Astrocyte of the spinal cord (primary cell): ENCODE data around the gene FGF1.

Experiments used
- DNase-seq: peaks from one replicate; pipeline ENCODE4 v3.0.0; 2011; ENCODE audit warnings: low read depth, low spot score
- H3K4me3 ChIP-seq: 2 replicates; pipeline ENCODE4 v1.5.1; 2011; ENCODE audit warnings: low read depth, mild to moderate bottlenecking, low read length, moderate library complexity
- CTCF ChIP-seq: IDR thresholded peaks from 2 replicates; pipeline ENCODE4 v1.5.1; 2012; ENCODE audit warnings: low read depth, mild to moderate bottlenecking, low read length, inconsistent platforms
- in situ Hi-C: cut with HindIII; loops from 2 replicates; pipeline ENCODE4 v1.10.0; 2017; ENCODE audit warnings: low sequenced_read_pairs

Gene FGF1

DNA sequence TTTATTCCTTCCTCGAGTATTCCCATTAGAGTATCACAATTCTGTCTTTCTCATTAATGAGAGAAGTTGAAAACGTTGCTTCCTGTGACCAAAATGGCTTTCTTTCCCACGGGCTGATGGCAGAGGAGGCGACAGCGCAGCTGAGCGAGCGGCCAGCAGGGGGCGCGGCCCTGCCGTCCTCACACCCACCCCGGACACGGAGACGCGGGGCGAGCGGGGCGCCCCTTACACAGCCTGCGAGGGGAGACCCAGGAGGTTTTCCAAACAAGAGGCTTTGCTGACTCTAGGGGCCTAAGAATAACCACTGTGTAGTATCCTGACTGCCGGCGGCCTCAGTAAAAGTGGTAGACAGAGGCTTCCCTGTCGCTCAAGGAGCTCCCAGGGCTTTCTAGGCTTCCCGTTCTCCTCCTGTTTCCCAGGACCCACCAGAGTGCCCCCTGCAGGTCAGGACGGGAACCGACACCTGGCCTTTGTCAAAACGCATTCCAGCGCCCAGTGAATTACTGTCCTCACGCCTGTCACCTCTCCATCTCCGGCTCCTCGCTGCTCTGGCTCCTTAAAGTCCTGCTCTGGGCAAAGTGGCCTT lies 27.3 kb upstream of the FGF1 start:
- peak; percentile 87 for DNase-seq
- peak overlapping the region; percentile 55 for H3K4me3 ChIP-seq
- TF ChIP-seq CTCF: peak; percentile 80
- in situ Hi-C loops: no loop called here

GRCh38 chr5:142703153-142703552 lies 17.3 kb upstream of the FGF1 start:
- in situ Hi-C loops: no loop called here
- TF ChIP-seq CTCF: no peak
- no peak for DNase-seq
- no peak overlapping the region for H3K4me3 ChIP-seq

DNA sequence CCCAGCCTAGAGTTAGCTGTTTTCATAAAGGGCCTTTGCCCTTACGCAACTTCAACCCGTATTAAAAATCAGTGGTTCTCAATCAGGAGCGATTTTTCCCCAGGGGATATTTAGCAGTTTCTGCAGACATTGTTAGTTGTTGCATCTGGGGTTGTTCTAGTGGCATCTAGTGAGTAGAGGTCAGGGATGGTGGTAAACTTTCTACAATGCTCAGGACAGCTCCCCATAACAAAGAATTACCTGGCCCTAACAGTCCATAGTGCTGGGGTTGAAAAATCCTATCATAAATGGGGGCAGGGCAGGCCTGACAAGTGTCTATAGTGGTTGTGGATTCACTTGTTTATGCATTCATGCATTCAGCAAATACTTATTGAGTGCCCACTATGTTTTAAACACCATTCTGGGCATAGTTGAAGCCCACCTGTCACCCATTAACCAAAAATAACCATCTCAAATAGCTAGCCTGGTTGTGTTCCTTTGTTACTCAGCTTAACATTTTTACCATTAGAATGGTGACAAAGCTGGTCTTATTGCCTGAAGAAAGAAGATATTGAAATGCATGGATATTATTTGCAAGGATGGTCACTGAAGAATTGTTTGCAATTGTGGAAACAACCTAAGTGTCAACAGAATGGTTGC lies 15.9 kb upstream of the FGF1 start:
- no peak overlapping the region for H3K4me3 ChIP-seq
- no peak for TF ChIP-seq CTCF
- no peak for DNase-seq
- in situ Hi-C loops: no loop called here

DNA sequence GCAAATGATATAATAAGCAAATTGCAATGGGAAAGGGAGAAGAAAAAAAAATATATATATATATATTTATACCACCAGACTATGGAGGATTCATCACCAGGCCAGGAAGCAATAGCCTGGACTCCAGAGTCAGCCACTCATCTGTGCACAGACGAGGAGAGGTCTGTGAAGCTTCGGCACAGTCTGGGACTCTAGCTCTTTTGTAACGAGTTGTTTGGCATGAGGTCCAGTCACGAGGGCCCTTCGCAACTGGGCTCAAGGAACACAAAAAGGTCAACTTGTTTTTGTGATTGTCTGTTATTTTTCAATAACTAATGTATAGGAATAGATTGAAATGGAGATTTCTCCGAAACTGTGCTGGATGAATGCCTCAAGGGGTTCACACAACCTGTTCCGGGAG lies 14.7 kb upstream of the FGF1 start:
- DNase-seq: no peak
- no peak overlapping the region for H3K4me3 ChIP-seq
- in situ Hi-C loops: no loop called here
- TF ChIP-seq CTCF: no peak

GRCh38 chr5:142699184-142699720 lies 13.4 kb upstream of the FGF1 start:
- in situ Hi-C loops: loop anchor here (10.0 kb wide), 1 partner anchor 84 kb away; no protein-coding TSS in a partner anchor
- no peak overlapping the region for H3K4me3 ChIP-seq
- peak; percentile 98 for TF ChIP-seq CTCF
- DNase-seq: peak; percentile 86

DNA sequence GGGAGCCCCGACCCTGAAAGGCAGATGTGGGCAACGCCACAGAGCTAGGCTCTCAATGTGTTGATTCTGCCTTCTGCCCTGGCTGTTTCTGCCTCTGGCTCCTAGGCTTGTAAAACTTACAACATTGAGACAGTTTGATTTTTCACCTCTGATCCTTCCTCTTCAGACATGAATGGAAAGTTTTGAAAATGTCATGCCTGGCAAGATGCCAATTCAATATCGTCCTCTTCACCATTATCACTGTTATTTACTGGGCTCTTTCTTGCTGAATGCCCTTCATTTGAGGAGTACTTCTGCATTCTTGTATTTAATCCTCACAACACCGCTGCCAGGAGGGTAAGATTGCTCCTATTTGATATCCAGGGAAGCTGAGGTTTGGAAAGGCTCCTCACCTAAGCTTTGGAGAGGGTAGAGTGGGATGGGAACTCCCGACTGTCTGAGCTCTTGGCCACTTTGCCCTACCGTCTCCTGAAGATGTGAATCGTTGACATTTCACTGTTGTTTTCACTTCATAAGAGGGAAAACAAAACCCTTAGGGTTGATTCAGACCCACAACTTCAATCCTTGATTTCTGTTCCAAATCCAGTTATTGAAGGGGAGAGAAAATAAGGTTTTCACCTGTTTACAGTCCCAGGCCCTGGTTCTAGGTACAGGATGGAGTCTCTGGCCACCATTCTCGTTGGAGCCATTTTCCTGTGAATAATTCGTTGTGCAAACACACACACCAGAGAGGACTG lies 12.7 kb upstream of the FGF1 start:
- TF ChIP-seq CTCF: no peak
- no peak for DNase-seq
- in situ Hi-C loops: loop anchor here (10.0 kb wide), 1 partner anchor 84 kb away; no protein-coding TSS in a partner anchor
- H3K4me3 ChIP-seq: no peak overlapping the region
